NT2/D1 (cell line): ENCODE data around the gene LSAMP.

Source experiments
- DNase-seq: peaks from one replicate; pipeline ENCODE4 v3.0.0-alpha.2; 2011; ENCODE audit warnings: low read depth, low spot score
- H3K27me3 ChIP-seq: 2 replicates; pipeline ENCODE4 v1.6.0; 2011; ENCODE audit warnings: mild to moderate bottlenecking; ENCODE audit not compliant: insufficient read length, insufficient read depth
- H3K36me3 ChIP-seq: 2 replicates; pipeline ENCODE4 v1.6.1; 2011; ENCODE audit warnings: mild to moderate bottlenecking, low read length, mixed read lengths; ENCODE audit not compliant: insufficient read depth, insufficient read length
- H3K4me1 ChIP-seq: 2 replicates; pipeline ENCODE4 v1.5.1; 2011; ENCODE audit not compliant: insufficient read depth, insufficient read length
- H3K4me3 ChIP-seq: 2 replicates; pipeline ENCODE4 v1.5.1; 2011; ENCODE audit warnings: low read depth; ENCODE audit not compliant: insufficient read length
- H3K9ac ChIP-seq: 2 replicates; pipeline ENCODE4 v1.6.0; 2011; ENCODE audit warnings: low read depth; ENCODE audit not compliant: insufficient read length
- H3K9me3 ChIP-seq: 2 replicates; pipeline ENCODE4 v1.5.1; 2011; ENCODE audit warnings: mild to moderate bottlenecking, low read length; ENCODE audit not compliant: insufficient read depth
- SUZ12 ChIP-seq: IDR thresholded peaks from 2 replicates; pipeline ENCODE4 v1.6.1; 2011; ENCODE audit not compliant: insufficient read length, insufficient read depth; ENCODE audit errors: extremely low read depth
- YY1 ChIP-seq: IDR thresholded peaks from 2 replicates; pipeline ENCODE4 v1.6.1; 2011; ENCODE audit not compliant: insufficient read length, insufficient read depth
- ZNF274 ChIP-seq: IDR thresholded peaks from 2 replicates; pipeline ENCODE4 v1.6.1; 2011; ENCODE audit warnings: mild to moderate bottlenecking, low read depth, low read length

The LSAMP gene

GRCh38 chr3:116148881-116149851 lies 296.1 kb downstream of the LSAMP start:
- no peaks in the 10 kb centered on the region for H3K36me3 ChIP-seq
- TF ChIP-seq SUZ12: no peak
- TF ChIP-seq ZNF274: no peak
- no peak for TF ChIP-seq YY1
- DNase-seq: no peak

GRCh38 chr3:116145613-116146012 lies 299.7 kb downstream of the LSAMP start:
- Histone ChIP-seq H3K36me3 (no peaks in the 10 kb centered on the region), H3K9me3 (peaks cover 22% of the 10 kb centered on the region), H3K9ac (no peak overlapping the region), H3K27me3 (no peaks in the 10 kb centered on the region), H3K4me3 (no peak overlapping the region), H3K4me1 (no peaks in the 10 kb centered on the region)
- DNase-seq: no peak
- TF ChIP-seq SUZ12: no peak
- TF ChIP-seq ZNF274: no peak
- no peak for TF ChIP-seq YY1

More at GRCh38 chr3:116148881-116149851, 296.1 kb downstream of the LSAMP start:
- Histone ChIP-seq H3K4me1 (no peaks in the 10 kb centered on the region), H3K4me3 (no peak overlapping the region), H3K27me3 (no peaks in the 10 kb centered on the region), H3K9me3 (peaks cover 22% of the 10 kb centered on the region), H3K9ac (no peak overlapping the region)

GRCh38 chr3:116141724-116142123 lies 303.6 kb downstream of the LSAMP start:
- no peaks in the 10 kb centered on the region for H3K27me3 ChIP-seq
- no peaks in the 10 kb centered on the region for H3K4me1 ChIP-seq
- no peaks in the 10 kb centered on the region for H3K36me3 ChIP-seq
- peaks cover 20% of the 10 kb centered on the region for H3K9me3 ChIP-seq
- no peak overlapping the region for H3K4me3 ChIP-seq
- H3K9ac ChIP-seq: no peak overlapping the region
- TF ChIP-seq ZNF274 (no peak), SUZ12 (no peak), YY1 (no peak)
- no peak for DNase-seq

GRCh38 chr3:116140100-116140689 lies 305.1 kb downstream of the LSAMP start:
- Histone ChIP-seq H3K4me3 (no peak overlapping the region), H3K9me3 (peaks cover 5% of the 10 kb centered on the region; the same call in 1 of the 2 replicates), H3K9ac (no peak overlapping the region), H3K4me1 (no peaks in the 10 kb centered on the region), H3K36me3 (no peaks in the 10 kb centered on the region), H3K27me3 (no peaks in the 10 kb centered on the region)
- no peak for DNase-seq
- no peak for TF ChIP-seq SUZ12
- no peak for TF ChIP-seq ZNF274
- TF ChIP-seq YY1: no peak

- no peak for DNase-seq
- Histone ChIP-seq H3K9ac (no peak overlapping the region), H3K27me3 (no peaks in the 10 kb centered on the region), H3K4me3 (no peak overlapping the region), H3K36me3 (no peaks in the 10 kb centered on the region), H3K4me1 (no peaks in the 10 kb centered on the region), H3K9me3 (no peaks in the 10 kb centered on the region; the same call in 1 of the 2 replicates)
- no peak for TF ChIP-seq YY1
- no peak for TF ChIP-seq ZNF274
- TF ChIP-seq SUZ12: no peak
These were observed 305.6 kb downstream of the LSAMP start for GRCh38 chr3:116139641-116140040.

GRCh38 chr3:116135457-116136085 lies 309.7 kb downstream of the LSAMP start:
- no peaks in the 10 kb centered on the region for H3K27me3 ChIP-seq
- H3K9me3 ChIP-seq: no peaks in the 10 kb centered on the region
- no peaks in the 10 kb centered on the region for H3K4me1 ChIP-seq
- no peak overlapping the region for H3K4me3 ChIP-seq
- no peaks in the 10 kb centered on the region for H3K36me3 ChIP-seq
- no peak for TF ChIP-seq SUZ12
- TF ChIP-seq ZNF274: no peak
- TF ChIP-seq YY1: no peak
- H3K9ac ChIP-seq: no peak overlapping the region
- no peak for DNase-seq
